ENCODE data around the gene COMMD3.
A peak's percentile ranks its signal among the peaks of the same experiment; 100 is the strongest.

The COMMD3 gene

GRCh38 chr10:22333975-22334282 is 17.7 kb downstream of the COMMD3 start:
- Mint-ChIP-seq H3K36me3 (ENCODE audit: insufficient read depth) (peaks cover 31% of the 10 kb centered on the region), H3K27me3 (peaks cover 25% of the 10 kb centered on the region), H3K9me3 (no peaks in the 10 kb centered on the region), H3K27ac (ENCODE audit: low read depth) (peak overlapping the region; percentile 91), H3K4me3 (peak overlapping the region; percentile 76), H3K4me1 (peaks cover 27% of the 10 kb centered on the region)
- DNase-seq (ENCODE audit: low spot score in 2 of 2) (no peak), ATAC-seq (replicated peaks; ENCODE audit: extremely low read depth, poor library complexity, severe bottlenecking) (no peak)

GRCh38 chr10:22334414-22335172 is 18.4 kb downstream of the COMMD3 start:
- H3K4me3 Mint-ChIP-seq: peak overlapping the region; percentile 81
- H3K36me3 Mint-ChIP-seq (ENCODE audit: insufficient read depth): peaks cover 26% of the 10 kb centered on the region
- peaks cover 27% of the 10 kb centered on the region for H3K27me3 Mint-ChIP-seq
- DNase-seq (ENCODE audit: low spot score in 2 of 2) (no peak), ATAC-seq (replicated peaks; ENCODE audit: extremely low read depth, poor library complexity, severe bottlenecking) (no peak)
- peaks cover 27% of the 10 kb centered on the region for H3K4me1 Mint-ChIP-seq
- H3K27ac Mint-ChIP-seq (ENCODE audit: low read depth): peak overlapping the region; percentile 90
- H3K9me3 Mint-ChIP-seq: no peaks in the 10 kb centered on the region

- Mint-ChIP-seq H3K4me1 (peaks cover 27% of the 10 kb centered on the region), H3K27me3 (peaks cover 34% of the 10 kb centered on the region), H3K36me3 (ENCODE audit: insufficient read depth) (peaks cover 29% of the 10 kb centered on the region), H3K4me3 (peak overlapping the region; percentile 81), H3K27ac (ENCODE audit: low read depth) (peak overlapping the region; percentile 90), H3K9me3 (no peaks in the 10 kb centered on the region)
- DNase-seq (ENCODE audit: low spot score in 2 of 2) (peak; percentile 48 to 65), ATAC-seq (replicated peaks; ENCODE audit: extremely low read depth, poor library complexity, severe bottlenecking) (peak; percentile 78)
These were observed 19.2 kb downstream of the COMMD3 start for GRCh38 chr10:22335173-22335933.

GRCh38 chr10:22338185-22338900 is 22.2 kb downstream of the COMMD3 start:
- Mint-ChIP-seq H3K36me3 (ENCODE audit: insufficient read depth) (peaks cover 35% of the 10 kb centered on the region), H3K4me3 (no peak overlapping the region), H3K4me1 (peaks cover 18% of the 10 kb centered on the region), H3K9me3 (no peaks in the 10 kb centered on the region), H3K27me3 (peaks cover 56% of the 10 kb centered on the region), H3K27ac (ENCODE audit: low read depth) (no peak overlapping the region)
- no peak for DNase-seq (ENCODE audit: low spot score in 2 of 2)
- ATAC-seq (replicated peaks; ENCODE audit: extremely low read depth, poor library complexity, severe bottlenecking): no peak

GRCh38 chr10:22338931-22339330 is 22.7 kb downstream of the COMMD3 start:
- Mint-ChIP-seq H3K27me3 (peaks cover 61% of the 10 kb centered on the region), H3K27ac (ENCODE audit: low read depth) (no peak overlapping the region), H3K9me3 (no peaks in the 10 kb centered on the region), H3K36me3 (ENCODE audit: insufficient read depth) (peaks cover 31% of the 10 kb centered on the region), H3K4me3 (no peak overlapping the region), H3K4me1 (peaks cover 13% of the 10 kb centered on the region)
- DNase-seq (ENCODE audit: low spot score in 2 of 2): no peak
- no peak for ATAC-seq (replicated peaks; ENCODE audit: extremely low read depth, poor library complexity, severe bottlenecking)

GRCh38 chr10:22339761-22340328 is 23.7 kb downstream of the COMMD3 start:
- Mint-ChIP-seq H3K36me3 (ENCODE audit: insufficient read depth) (peaks cover 38% of the 10 kb centered on the region), H3K27me3 (peaks cover 71% of the 10 kb centered on the region), H3K9me3 (no peaks in the 10 kb centered on the region)

GRCh38 chr10:22340329-22341189 is 24.4 kb downstream of the COMMD3 start:
- peak; percentile 57 for ATAC-seq (replicated peaks; ENCODE audit: extremely low read depth, poor library complexity, severe bottlenecking)

More at GRCh38 chr10:22339761-22340328, 23.7 kb downstream of the COMMD3 start:
- Mint-ChIP-seq H3K4me1 (peaks cover 12% of the 10 kb centered on the region), H3K4me3 (peak overlapping the region; percentile 79), H3K27ac (ENCODE audit: low read depth) (peak overlapping the region; percentile 88)
- DNase-seq (ENCODE audit: low spot score in 2 of 2) (no peak), ATAC-seq (replicated peaks; ENCODE audit: extremely low read depth, poor library complexity, severe bottlenecking) (peak; percentile 4)

GRCh38 chr10:22341190-22341925 is 25.2 kb downstream of the COMMD3 start:
- H3K9me3 Mint-ChIP-seq: no peaks in the 10 kb centered on the region
- H3K36me3 Mint-ChIP-seq (ENCODE audit: insufficient read depth): peaks cover 40% of the 10 kb centered on the region
- no peak for DNase-seq (ENCODE audit: low spot score in 2 of 2)
- no peak for ATAC-seq (replicated peaks; ENCODE audit: extremely low read depth, poor library complexity, severe bottlenecking)
- H3K4me3 Mint-ChIP-seq: peak overlapping the region; percentile 79
- peaks cover 9% of the 10 kb centered on the region for H3K4me1 Mint-ChIP-seq
- H3K27ac Mint-ChIP-seq (ENCODE audit: low read depth): no peak overlapping the region
- peaks cover 85% of the 10 kb centered on the region for H3K27me3 Mint-ChIP-seq

More at GRCh38 chr10:22340329-22341189, 24.4 kb downstream of the COMMD3 start:
- peak in 1 of 2 donors; percentile 67 for DNase-seq (ENCODE audit: low spot score in 2 of 2)
- Mint-ChIP-seq H3K4me3 (peak overlapping the region; percentile 79), H3K9me3 (no peaks in the 10 kb centered on the region), H3K36me3 (ENCODE audit: insufficient read depth) (peaks cover 38% of the 10 kb centered on the region), H3K27ac (ENCODE audit: low read depth) (peak overlapping the region; percentile 88), H3K4me1 (peaks cover 7% of the 10 kb centered on the region), H3K27me3 (peaks cover 77% of the 10 kb centered on the region)

GRCh38 chr10:22341926-22342196 is 25.7 kb downstream of the COMMD3 start:
- peaks cover 86% of the 10 kb centered on the region for H3K27me3 Mint-ChIP-seq
- H3K36me3 Mint-ChIP-seq (ENCODE audit: insufficient read depth): peaks cover 39% of the 10 kb centered on the region
- H3K27ac Mint-ChIP-seq (ENCODE audit: low read depth): no peak overlapping the region
- ATAC-seq (replicated peaks; ENCODE audit: extremely low read depth, poor library complexity, severe bottlenecking) (no peak), DNase-seq (ENCODE audit: low spot score in 2 of 2) (no peak)
- no peaks in the 10 kb centered on the region for H3K9me3 Mint-ChIP-seq
- H3K4me3 Mint-ChIP-seq: no peak overlapping the region
- H3K4me1 Mint-ChIP-seq: peaks cover 7% of the 10 kb centered on the region

GRCh38 chr10:22342421-22342820 is 26.2 kb downstream of the COMMD3 start:
- peaks cover 86% of the 10 kb centered on the region for H3K27me3 Mint-ChIP-seq
- peaks cover 5% of the 10 kb centered on the region for H3K4me1 Mint-ChIP-seq
- no peak overlapping the region for H3K4me3 Mint-ChIP-seq
- H3K27ac Mint-ChIP-seq (ENCODE audit: low read depth): no peak overlapping the region
- H3K9me3 Mint-ChIP-seq: no peaks in the 10 kb centered on the region
- peaks cover 34% of the 10 kb centered on the region for H3K36me3 Mint-ChIP-seq (ENCODE audit: insufficient read depth)
- ATAC-seq (replicated peaks; ENCODE audit: extremely low read depth, poor library complexity, severe bottlenecking): no peak
- DNase-seq (ENCODE audit: low spot score in 2 of 2): no peak

- ATAC-seq (replicated peaks; ENCODE audit: extremely low read depth, poor library complexity, severe bottlenecking) (no peak), DNase-seq (ENCODE audit: low spot score in 2 of 2) (no peak)
- peaks cover 34% of the 10 kb centered on the region for H3K36me3 Mint-ChIP-seq (ENCODE audit: insufficient read depth)
- no peak overlapping the region for H3K4me3 Mint-ChIP-seq
- H3K9me3 Mint-ChIP-seq: no peaks in the 10 kb centered on the region
- peaks cover 74% of the 10 kb centered on the region for H3K27me3 Mint-ChIP-seq
- no peak overlapping the region for H3K27ac Mint-ChIP-seq (ENCODE audit: low read depth)
- peaks cover 5% of the 10 kb centered on the region for H3K4me1 Mint-ChIP-seq
These were observed 27.5 kb downstream of the COMMD3 start for GRCh38 chr10:22343731-22344130.

All from central memory CD8-positive, alpha-beta T cell (primary cell).